Neural cell (in vitro differentiated cells): ENCODE results near the gene IPP.

Experiments used
- CTCF ChIP-seq: fragments of 450-650 bp; IDR thresholded peaks from 2 replicates; pipeline ENCODE4 v1.5.1; 2014; ENCODE audit warnings: antibody characterized with exemption, mild to moderate bottlenecking, moderate library complexity; ENCODE audit not compliant: poor library complexity, severe bottlenecking
- TAF1 ChIP-seq: IDR thresholded peaks from 2 replicates; pipeline ENCODE4 v1.6.1; 2012; ENCODE audit warnings: low read depth

GRCh38 chr1:45677751-45678245 is 72.7 kb downstream of the IPP start:
- TF ChIP-seq CTCF (no peak), TAF1 (no peak)
